A549 (cell line): ENCODE results near the gene NTN5. TPM values are rescaled to one million over a fixed set of nuclear protein-coding genes. Genes with fewer than 3 reads are reported as not detected.

ENCODE experiments used
- ATAC-seq, 2 experiments: fragments of 200-7000 bp in 1 of 2; fragments of >200 bp in 1 of 2; cut with Nextera tagmentation in 1 of 2; cut with Tn5 transposase in 1 of 2; 3 replicates each; pipeline versions ENCODE4 v1.8.0 to v1.9.1; 2018 to 2020; ENCODE audit warnings: mild to moderate bottlenecking in 1 of 2, moderate library complexity in 1 of 2
- CTCF ChIA-PET: fragments of 300-600 bp; sonication (Branson Sonifier 250); formaldehyde crosslinking; extraction: SDS; loops from one replicate; lab custom pipeline; 2021; ENCODE audit warnings: antibody characterized with exemption, inconsistent platforms; lab: Yijun Ruan, JAX
- POLR2A ChIA-PET: fragments of 350-600 bp; formaldehyde crosslinking; extraction: SDS; loops from one replicate; lab custom pipeline; 2021; ENCODE audit warnings: antibody characterized with exemption, inconsistent platforms; lab: Yijun Ruan, JAX
- DNase-seq, 2 experiments: peaks; one replicate each; pipeline versions ENCODE4 v3.0.0 to v3.0.0-alpha.2; 2011 to 2016; ENCODE audit warnings: low read depth in 1 of 2, low spot score in 1 of 2
- FAIRE-seq: peaks from 2 replicates; lab custom pipeline; 2011; peaks lifted over from hg19 to GRCh38; lab: Jason Lieb, UNC
- H3K27ac ChIP-seq, 2 experiments: fragments of >200 bp; sonication (Bioruptor Twin); formaldehyde crosslinking; 3 replicates each; pipeline ENCODE4 v1.5.1; 2016 to 2017
- H3K4me1 ChIP-seq: fragments of >200 bp; sonication (Bioruptor Twin); formaldehyde crosslinking; 3 replicates; pipeline ENCODE4 v1.6.1; 2016
- H3K4me2 ChIP-seq: fragments of >200 bp; sonication (Bioruptor Twin); formaldehyde crosslinking; 3 replicates; pipeline ENCODE4 v1.6.1; 2016
- H3K4me3 ChIP-seq: fragments of >200 bp; sonication (Bioruptor Twin); formaldehyde crosslinking; 3 replicates; pipeline ENCODE4 v1.5.1; 2016
- H3K9me3 ChIP-seq: fragments of >200 bp; sonication (Bioruptor Twin); formaldehyde crosslinking; 3 replicates; pipeline ENCODE4 v1.6.1; 2016
- BHLHE40 ChIP-seq: IDR thresholded peaks from 2 replicates; pipeline ENCODE4 v1.6.1; 2012; ENCODE audit warnings: low read depth, low read length, inconsistent platforms
- CBX8 ChIP-seq: fragments of 200-600 bp; sonication (generic); IDR thresholded peaks from 2 replicates; pipeline ENCODE4 v1.6.1; 2016
- CHD2 ChIP-seq: fragments of 150-350 bp; IDR thresholded peaks from 2 replicates; pipeline ENCODE4 v1.6.1; 2014; ENCODE audit warnings: low read length; ENCODE audit not compliant: partially characterized antibody
- CTCF ChIP-seq: fragments of >200 bp; sonication (Bioruptor Twin); formaldehyde crosslinking; IDR thresholded peaks from 3 replicates; pipeline ENCODE4 v1.5.1; 2016
- FOSB ChIP-seq: fragments of 250-450 bp; sonication (Bioruptor Pico); IDR thresholded peaks from 2 replicates; pipeline ENCODE4 v1.5.0; 2020; ENCODE audit warnings: mild to moderate bottlenecking, moderate library complexity
- GATA3 ChIP-seq: IDR thresholded peaks from 2 replicates; pipeline ENCODE4 v1.6.1; 2012; ENCODE audit warnings: borderline replicate concordance
- HMGXB4 ChIP-seq: fragments of 250-450 bp; sonication (Bioruptor Pico); IDR thresholded peaks from 2 replicates; pipeline ENCODE4 v1.5.0; 2021; ENCODE audit warnings: mild to moderate bottlenecking, moderate library complexity, borderline replicate concordance
- HOXA7 ChIP-seq: fragments of 250-450 bp; sonication (Bioruptor Pico); IDR thresholded peaks from 2 replicates; pipeline ENCODE4 v1.5.0; 2020; ENCODE audit warnings: mild to moderate bottlenecking, moderate library complexity
- HOXB5 ChIP-seq: fragments of 250-450 bp; sonication (Bioruptor Pico); IDR thresholded peaks from 2 replicates; pipeline ENCODE4 v1.5.0; 2020; ENCODE audit warnings: mild to moderate bottlenecking, moderate library complexity
- JUNB ChIP-seq: fragments of >200 bp; sonication (Bioruptor Twin); formaldehyde crosslinking; IDR thresholded peaks from 2 replicates; pipeline ENCODE4 v1.6.1; 2016
- MAFK ChIP-seq: fragments of 450-650 bp; IDR thresholded peaks from 2 replicates; pipeline ENCODE4 v1.6.1; 2014; ENCODE audit not compliant: partially characterized antibody
- MAX ChIP-seq: IDR thresholded peaks from 2 replicates; pipeline ENCODE4 v1.6.1; 2012
- MAZ ChIP-seq: fragments of 150-350 bp; IDR thresholded peaks from 2 replicates; pipeline ENCODE4 v1.6.1; 2014; ENCODE audit warnings: antibody characterized with exemption, low read depth, low read length, borderline replicate concordance
- MYC ChIP-seq: IDR thresholded peaks from 2 replicates; pipeline ENCODE4 v1.6.1; 2012; ENCODE audit warnings: mild to moderate bottlenecking, inconsistent platforms, low read length, improper control_type of control experiment, borderline replicate concordance
- NFE2L2 ChIP-seq: fragments of 150-350 bp; conservative IDR thresholded peaks from 2 replicates; pipeline ENCODE4 v1.6.1; 2014; ENCODE audit warnings: low read length
- NPAS2 ChIP-seq: fragments of 250-450 bp; sonication (Bioruptor Pico); IDR thresholded peaks from 2 replicates; pipeline ENCODE4 v1.8.0; 2022; ENCODE audit warnings: mild to moderate bottlenecking, moderate library complexity, borderline replicate concordance
- NR3C1 ChIP-seq: fragments of >200 bp; sonication (Bioruptor Twin); formaldehyde crosslinking; IDR thresholded peaks from 3 replicates; pipeline ENCODE4 v1.6.1; 2017
- PBX3 ChIP-seq: IDR thresholded peaks from 2 replicates; pipeline ENCODE4 v1.6.1; 2012
- POLR2A ChIP-seq: IDR thresholded peaks from 2 replicates; pipeline ENCODE4 v1.6.1; 2012; ENCODE audit warnings: mild to moderate bottlenecking, low read length
- RARB ChIP-seq: fragments of 250-450 bp; sonication (Bioruptor Pico); IDR thresholded peaks from 2 replicates; pipeline ENCODE4 v1.8.0; 2021; ENCODE audit warnings: mild to moderate bottlenecking, moderate library complexity
- RNF2 ChIP-seq: fragments of 200-600 bp; sonication (generic); IDR thresholded peaks from 2 replicates; pipeline ENCODE4 v1.6.1; 2016; ENCODE audit warnings: low read depth, mild to moderate bottlenecking, antibody characterized with exemption, moderate library complexity, borderline replicate concordance
- TFCP2L1 ChIP-seq: fragments of 250-450 bp; sonication (Bioruptor Pico); IDR thresholded peaks from 2 replicates; pipeline ENCODE4 v1.5.0; 2021; ENCODE audit warnings: mild to moderate bottlenecking
- USF2 ChIP-seq: fragments of 450-650 bp; IDR thresholded peaks from 2 replicates; pipeline ENCODE4 v1.6.1; 2014; ENCODE audit warnings: antibody characterized with exemption
- WGBS: methylation state at CpG from one replicate; pipeline ENCODE4 v1.1.6; 2017; ENCODE audit errors: missing lambda C conversion rate; 5-methylcytosine and 5-hydroxymethylcytosine counted together
- polyA plus RNA-seq, 4 experiments: library from polyadenylated mRNA; depleted of rRNA in 3 of 4; stranded (reverse); fragments of >200 nt; fragmentation: RNase III in 1 of 4; extraction: RNeasy Plus Mini Kit Qiagen cat#74134 plus additional on column Dnase treatment in 1 of 4; gene quantifications; 2 replicates in 3 of 4; 3 replicates in 1 of 4; pipeline ENCODE4 v1.2.3, GENCODE V29; 2011 to 2017

Gene NTN5
- polyA plus RNA-seq, 2 of the 4 experiments (the other 2 are of a cell fraction), result 0.18 to 0.22 TPM

- TF ChIP-seq PBX3 (no peak), NR3C1 (no peak), GATA3 (no peak), NPAS2 (CRISPR knock-in tag) (no peak), FOSB (CRISPR knock-in tag) (no peak), RNF2 (no peak), HOXA7 (CRISPR knock-in tag) (no peak)
- TF ChIP-seq, all 56 proteins: peak for 0
Measured at GRCh38 chr19:48670699-48671445, 1.9 kb downstream of the NTN5 start (continued).

GRCh38 chr19:48669903-48670668 is 2.7 kb downstream of the NTN5 start:
- ChIA-PET CTCF (interaction anchor here (1.5 kb wide), 1 partner anchor 26 kb away, joined by 4 read pairs; no protein-coding TSS in a partner anchor), POLR2A (no interaction called here)
- H3K4me3 ChIP-seq, result no peak overlapping the region
- ATAC-seq, result no peak
- no peak for DNase-seq
- no peak for FAIRE-seq
- no peak overlapping the region for H3K27ac ChIP-seq
- H3K9me3 ChIP-seq, result no peaks in the 10 kb centered on the region
- no peak overlapping the region for H3K4me2 ChIP-seq
- TF ChIP-seq POLR2A (no peak), NPAS2 (CRISPR knock-in tag) (no peak), MAX (no peak), BHLHE40 (no peak), CTCF (no peak), MYC (no peak), JUNB (no peak), HMGXB4 (CRISPR knock-in tag) (no peak), PBX3 (no peak), HOXB5 (no peak), HOXA7 (CRISPR knock-in tag) (no peak)
- 88% methylated on average over 26 of the region's 26 CpGs for WGBS
- peaks cover 3% of the 10 kb centered on the region; the same call in 1 of the 3 replicates for H3K4me1 ChIP-seq

GRCh38 chr19:48668761-48669160 is 4.1 kb downstream of the NTN5 start:
- ChIA-PET CTCF (interaction anchor here (2.2 to 2.6 kb wide), 2 partner anchors 23 to 70 kb away, joined by 8 to 9 read pairs; partner anchors contain the start of gene CA11), POLR2A (no interaction called here)
- H3K9me3 ChIP-seq, result no peaks in the 10 kb centered on the region
- TF ChIP-seq CHD2, result no peak
- TF ChIP-seq RARB (CRISPR knock-in tag), result no peak
- TF ChIP-seq TFCP2L1 (CRISPR knock-in tag), result no peak
- TF ChIP-seq PBX3, result no peak
- no peak for TF ChIP-seq FOSB (CRISPR knock-in tag)
- no peak for TF ChIP-seq USF2
- TF ChIP-seq MAZ, result no peak
- TF ChIP-seq POLR2A, result no peak
- no peak for TF ChIP-seq NR3C1
- TF ChIP-seq CBX8, result no peak
- TF ChIP-seq MAFK, result no peak
- no peak for TF ChIP-seq NFE2L2
- no peak for TF ChIP-seq BHLHE40
- H3K27ac ChIP-seq, result no peak overlapping the region
- H3K4me2 ChIP-seq, result no peak overlapping the region
- ATAC-seq, result no peak
- H3K4me1 ChIP-seq, result no peaks in the 10 kb centered on the region
- no peak for DNase-seq
- no peak overlapping the region for H3K4me3 ChIP-seq
- no peak for FAIRE-seq
- 77% methylated on average over 2 of the region's 2 CpGs for WGBS
